Measurements from ENCODE around the gene UBXN4. TPM values are rescaled to one million over a fixed set of nuclear protein-coding genes. Genes with fewer than 3 reads are reported as not detected.

Gene UBXN4
- total RNA-seq, 2 experiments from 2014 or later, result 55.4 to 88.2 TPM

DNA sequence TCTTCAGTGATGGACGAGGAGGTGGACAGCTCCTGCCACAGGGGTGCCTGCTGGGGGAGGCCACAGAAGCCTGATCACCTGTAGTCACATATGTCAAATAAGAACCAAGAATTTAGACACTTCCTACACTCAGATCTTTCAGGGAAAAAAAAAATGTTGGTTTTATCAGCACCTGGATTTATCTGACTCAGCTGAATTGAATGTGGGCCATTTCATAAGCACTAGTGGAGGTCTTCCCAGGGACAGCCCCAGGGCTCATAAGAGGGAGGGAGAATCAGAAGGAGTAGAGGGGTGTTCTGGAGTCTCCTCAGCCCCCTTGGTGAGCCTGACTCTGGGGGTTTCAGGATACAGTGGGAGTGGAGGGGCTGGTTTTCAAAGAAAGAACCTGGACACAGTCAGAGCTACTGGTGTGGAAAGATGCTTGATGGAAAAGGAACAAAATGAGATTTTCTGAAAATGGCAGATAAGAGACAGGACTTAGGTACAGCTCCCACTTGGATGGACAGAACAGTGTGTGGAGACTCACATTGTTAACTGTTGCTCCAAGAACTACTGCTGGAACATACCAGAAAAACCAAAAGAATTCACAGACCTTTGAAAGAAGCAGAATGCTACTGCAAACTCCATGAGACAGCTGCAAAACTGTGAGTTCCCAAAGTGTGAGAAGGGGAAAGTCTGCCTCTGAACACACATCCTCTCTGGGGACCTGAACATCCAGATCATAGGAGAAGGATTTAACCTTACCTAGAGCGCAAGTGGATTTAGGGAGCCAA, 49.9 kb downstream of the UBXN4 start:
- no peaks in the 10 kb centered on the region for H3K9me2 ChIP-seq (ENCODE audit: insufficient read depth, low read length)
- intact Hi-C loops (cut with micrococcal nuclease; ENCODE audit: unreplicated experiment), result no loop called here
- no TSS peak for BruUV-seq (replicated peaks)
- no peak for TF ChIP-seq CTCF (conservative IDR thresholded peaks at IDR 0.05; ENCODE audit: low read length)
- H3K36me3 ChIP-seq (ENCODE audit: insufficient read depth, low read length), result peaks cover 6% of the 10 kb centered on the region; the same call in 1 of the 2 replicates
- peaks cover 9% of the 10 kb centered on the region for H3K4me1 ChIP-seq (ENCODE audit: insufficient read depth, low read length, poor library complexity, severe bottlenecking)
- DNase-seq (ENCODE audit: low spot score), result no peak
- no peak overlapping the region for H3K27ac ChIP-seq (ENCODE audit: low read depth, low read length, poor library complexity, severe bottlenecking)
- H3K79me2 ChIP-seq (ENCODE audit: insufficient read depth, low read depth, low read length), result no peaks in the 10 kb centered on the region
- H3K9me3 ChIP-seq (ENCODE audit: low read length), result no peaks in the 10 kb centered on the region
- no peak overlapping the region for H2AFZ ChIP-seq (ENCODE audit: low read length)
- no peak overlapping the region for H3K4me2 ChIP-seq (ENCODE audit: low read length)
- ChIA-PET POLR2A (interaction anchor here (0.6 to 0.8 kb wide), 2 partner anchors 9 to 647 kb away, joined by 3 to 4 read pairs; no protein-coding TSS in a partner anchor), CTCF (ENCODE audit: unreplicated experiment) (no interaction called here)
- no peaks in the 10 kb centered on the region for H4K20me1 ChIP-seq (ENCODE audit: insufficient read depth, low read length)
- no peak overlapping the region for H3K4me3 ChIP-seq (ENCODE audit: low read depth, low read length, poor library complexity, severe bottlenecking)

GRCh38 chr2:135792401-135793150, 50.9 kb downstream of the UBXN4 start:
- no TSS peak for BruUV-seq (replicated peaks)
- CTCF ChIA-PET (ENCODE audit: unreplicated experiment), result no interaction called here
- Histone ChIP-seq H3K9me2 (ENCODE audit: insufficient read depth, low read length) (no peaks in the 10 kb centered on the region), H3K4me3 (ENCODE audit: low read depth, low read length, poor library complexity, severe bottlenecking) (no peak overlapping the region), H3K9me3 (ENCODE audit: low read length) (no peaks in the 10 kb centered on the region), H3K4me2 (ENCODE audit: low read length) (no peak overlapping the region), H3K4me1 (ENCODE audit: insufficient read depth, low read length, poor library complexity, severe bottlenecking) (peaks cover 9% of the 10 kb centered on the region), H3K79me2 (ENCODE audit: insufficient read depth, low read depth, low read length) (no peaks in the 10 kb centered on the region), H4K20me1 (ENCODE audit: insufficient read depth, low read length) (no peaks in the 10 kb centered on the region), H2AFZ (ENCODE audit: low read length) (no peak overlapping the region), H3K27ac (ENCODE audit: low read depth, low read length, poor library complexity, severe bottlenecking) (no peak overlapping the region), H3K36me3 (ENCODE audit: insufficient read depth, low read length) (no peaks in the 10 kb centered on the region; the same call in 1 of the 2 replicates)
- TF ChIP-seq EZH2phosphoT487 (IDR thresholded peaks at IDR 0.05; ENCODE audit: borderline replicate concordance, low read depth, low read length), result no peak
- no peak for TF ChIP-seq CTCF (conservative IDR thresholded peaks at IDR 0.05; ENCODE audit: low read length)
- POLR2A ChIA-PET, result interaction anchor here (0.6 kb wide), 1 partner anchor 646 kb away, joined by 4 read pairs; no protein-coding TSS in a partner anchor
- intact Hi-C loops (cut with micrococcal nuclease; ENCODE audit: unreplicated experiment), result no loop called here
- no peak for DNase-seq (ENCODE audit: low spot score)

Measured in OCI-LY7 (cell line).